ENCODE data around the gene RAB40B. TPM values are rescaled to one million over a fixed set of nuclear protein-coding genes. Genes with fewer than 3 reads are reported as not detected.
A peak's percentile ranks its signal among the peaks of the same experiment; 100 is the strongest.

RAB40B gene
- polyA plus RNA-seq, 1 donor (not counting 4 experiments of a cell fraction or from before 2014, with no cell fraction given) = 10.6 TPM

DNA sequence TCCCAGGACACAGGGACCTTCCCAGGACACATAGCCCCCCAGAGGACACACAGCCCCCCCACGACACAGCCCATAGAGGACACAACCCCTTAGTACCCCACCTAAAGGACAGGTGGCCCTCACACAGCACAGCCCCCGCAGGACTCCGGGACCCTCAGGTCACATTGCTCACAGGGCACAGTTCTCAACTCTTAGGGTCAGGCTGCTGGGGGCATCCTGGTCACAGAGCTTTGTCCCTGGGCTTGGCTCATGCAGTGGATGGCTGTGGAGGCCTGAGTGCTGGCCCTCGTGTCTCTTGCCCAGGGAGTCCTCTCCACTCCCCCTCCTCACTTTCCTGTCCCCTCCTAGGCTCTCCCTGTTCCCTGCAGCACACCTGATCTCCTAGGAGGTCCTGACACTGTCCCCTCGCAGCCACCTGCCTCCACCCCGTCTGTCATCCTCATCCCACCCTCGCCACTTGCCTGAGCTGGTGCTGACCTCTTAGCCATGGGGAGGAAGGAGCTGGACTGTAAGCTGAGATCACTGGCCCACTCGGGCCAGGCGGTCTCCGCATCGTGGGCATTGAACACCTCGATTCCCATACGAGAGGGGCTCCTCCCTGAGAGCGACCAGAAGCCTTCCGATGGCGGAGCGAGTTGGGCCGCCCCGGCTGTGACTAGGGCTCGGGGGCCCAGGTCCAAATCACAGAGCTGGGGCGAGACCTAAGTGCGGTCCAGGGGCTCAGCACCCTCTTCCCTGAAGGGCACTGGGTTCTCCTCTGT, 48.8 kb downstream of the RAB40B start:
- Histone ChIP-seq H3K9me1 (ENCODE audit: control insufficient read depth, extremely low read depth, insufficient read depth, low read length) (no peaks in the 10 kb centered on the region), H3K79me2 (ENCODE audit: control insufficient read depth, insufficient read depth, low read length) (peaks cover 35% of the 10 kb centered on the region), H3K27me3 (ENCODE audit: control insufficient read depth, extremely low read depth, insufficient read depth, low read length) (no peaks in the 10 kb centered on the region), H3K4me1 (ENCODE audit: control insufficient read depth, extremely low read depth, insufficient read depth, low read length) (peaks cover 10% of the 10 kb centered on the region), H3K36me3 (ENCODE audit: control insufficient read depth in 2 of 2, extremely low read depth in 1 of 2, insufficient read depth in 2 of 2, low read length in 2 of 2) (peaks cover 0 to under 1% of the 10 kb centered on the region in 2 experiments), H2AFZ (ENCODE audit: control insufficient read depth, low read length) (no peak overlapping the region), H4K20me1 (ENCODE audit: control insufficient read depth, extremely low read depth, insufficient read depth, low read length) (peaks cover 14% of the 10 kb centered on the region), H3K4me2 (ENCODE audit: control insufficient read depth, extremely low read depth, insufficient read depth, low read depth, low read length) (no peak overlapping the region), H3K27ac (ENCODE audit: control insufficient read depth, insufficient read depth, low read length) (no peak overlapping the region), H3K4me3 (ENCODE audit: control insufficient read depth in 2 of 3, extremely low read depth in 1 of 3, insufficient read depth in 2 of 3, low read depth in 1 of 3, low read length in 3 of 3) (no peak overlapping the region), H3K9ac (ENCODE audit: control insufficient read depth, extremely low read depth, insufficient read depth, low read length) (no peak overlapping the region), H3K9me3 (ENCODE audit: control insufficient read depth, low read depth, low read length) (no peaks in the 10 kb centered on the region)
- dilution Hi-C loops (cut with MboI; ENCODE audit: extremely low pct_ligation_motif_present, low sequenced_read_pairs) = no loop called here
- FAIRE-seq = no peak
- TF ChIP-seq CTCF (optimal IDR thresholded peaks at IDR 0.05 in 1 of 3, IDR thresholded peaks at IDR 0.05 in 1 of 3, conservative IDR thresholded peaks at IDR 0.05 in 1 of 3; ENCODE audit: extremely low read depth in 1 of 3, insufficient read depth in 2 of 3, low read length in 3 of 3) = no peak
- TF ChIP-seq EZH2 (IDR thresholded peaks at IDR 0.05; ENCODE audit: low read length) = no peak
- no peak for DNase-seq (ENCODE audit: low read depth, low spot score)

- Histone ChIP-seq H3K9me1 (ENCODE audit: control insufficient read depth, extremely low read depth, insufficient read depth, low read length) (no peaks in the 10 kb centered on the region), H2AFZ (ENCODE audit: control insufficient read depth, low read length) (peak overlapping the region; percentile 76), H3K27me3 (ENCODE audit: control insufficient read depth, extremely low read depth, insufficient read depth, low read length) (no peaks in the 10 kb centered on the region), H4K20me1 (ENCODE audit: control insufficient read depth, extremely low read depth, insufficient read depth, low read length) (peaks cover 17% of the 10 kb centered on the region), H3K4me3 (ENCODE audit: control insufficient read depth in 2 of 3, extremely low read depth in 1 of 3, insufficient read depth in 2 of 3, low read depth in 1 of 3, low read length in 3 of 3) (peak overlapping the region; percentile 32 to 43 (median 37)), H3K79me2 (ENCODE audit: control insufficient read depth, insufficient read depth, low read length) (peaks cover 44% of the 10 kb centered on the region), H3K4me1 (ENCODE audit: control insufficient read depth, extremely low read depth, insufficient read depth, low read length) (peaks cover 10% of the 10 kb centered on the region), H3K9me3 (ENCODE audit: control insufficient read depth, low read depth, low read length) (no peaks in the 10 kb centered on the region), H3K9ac (ENCODE audit: control insufficient read depth, extremely low read depth, insufficient read depth, low read length) (peak overlapping the region; percentile 9), H3K4me2 (ENCODE audit: control insufficient read depth, extremely low read depth, insufficient read depth, low read depth, low read length) (peak overlapping the region; percentile 66), H3K36me3 (ENCODE audit: control insufficient read depth in 2 of 2, extremely low read depth in 1 of 2, insufficient read depth in 2 of 2, low read length in 2 of 2) (peaks cover 4 to 9% of the 10 kb centered on the region in 2 experiments), H3K27ac (ENCODE audit: control insufficient read depth, insufficient read depth, low read length) (no peak overlapping the region)
- dilution Hi-C loops (cut with MboI; ENCODE audit: extremely low pct_ligation_motif_present, low sequenced_read_pairs) = no loop called here
- DNase-seq (ENCODE audit: low read depth, low spot score) = no peak
- FAIRE-seq = no peak
- TF ChIP-seq EZH2 (IDR thresholded peaks at IDR 0.05; ENCODE audit: low read length) = no peak
- no peak for TF ChIP-seq CTCF (optimal IDR thresholded peaks at IDR 0.05 in 1 of 3, IDR thresholded peaks at IDR 0.05 in 1 of 3, conservative IDR thresholded peaks at IDR 0.05 in 1 of 3; ENCODE audit: extremely low read depth in 1 of 3, insufficient read depth in 2 of 3, low read length in 3 of 3)
Observed at GRCh38 chr17:82648742-82649331, 49.7 kb downstream of the RAB40B start.
